ENCODE data around the gene NAV2. TPM values are rescaled to one million over a fixed set of nuclear protein-coding genes. Genes with fewer than 3 reads are reported as not detected.

Gene NAV2
- polyA plus RNA-seq, 1 experiment = 5.1 TPM

DNA sequence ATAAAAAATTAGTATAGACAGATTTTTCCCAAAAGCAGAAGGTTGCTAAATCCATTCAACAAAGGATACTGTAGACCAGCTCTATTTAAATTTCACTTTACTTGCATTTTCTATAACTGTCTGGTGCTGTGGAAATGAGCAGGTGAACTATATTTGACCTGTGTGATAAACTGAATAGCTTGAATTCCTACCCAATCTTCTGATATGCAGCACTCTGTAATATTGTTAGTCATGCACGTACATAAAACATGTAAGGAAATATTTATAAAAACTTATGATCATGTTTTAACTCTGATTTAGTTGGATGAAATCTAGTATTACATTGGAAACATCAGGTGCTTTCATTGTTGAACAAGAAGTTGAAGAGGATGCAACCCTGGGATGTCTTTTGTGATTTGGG lies 234.0 kb downstream of the NAV2 start:
- TF ChIP-seq, protein P1, sequence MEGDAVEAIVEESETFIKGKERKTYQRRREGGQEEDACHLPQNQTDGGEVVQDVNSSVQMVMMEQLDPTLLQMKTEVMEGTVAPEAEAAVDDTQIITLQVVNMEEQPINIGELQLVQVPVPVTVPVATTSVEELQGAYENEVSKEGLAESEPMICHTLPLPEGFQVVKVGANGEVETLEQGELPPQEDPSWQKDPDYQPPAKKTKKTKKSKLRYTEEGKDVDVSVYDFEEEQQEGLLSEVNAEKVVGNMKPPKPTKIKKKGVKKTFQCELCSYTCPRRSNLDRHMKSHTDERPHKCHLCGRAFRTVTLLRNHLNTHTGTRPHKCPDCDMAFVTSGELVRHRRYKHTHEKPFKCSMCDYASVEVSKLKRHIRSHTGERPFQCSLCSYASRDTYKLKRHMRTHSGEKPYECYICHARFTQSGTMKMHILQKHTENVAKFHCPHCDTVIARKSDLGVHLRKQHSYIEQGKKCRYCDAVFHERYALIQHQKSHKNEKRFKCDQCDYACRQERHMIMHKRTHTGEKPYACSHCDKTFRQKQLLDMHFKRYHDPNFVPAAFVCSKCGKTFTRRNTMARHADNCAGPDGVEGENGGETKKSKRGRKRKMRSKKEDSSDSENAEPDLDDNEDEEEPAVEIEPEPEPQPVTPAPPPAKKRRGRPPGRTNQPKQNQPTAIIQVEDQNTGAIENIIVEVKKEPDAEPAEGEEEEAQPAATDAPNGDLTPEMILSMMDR (IDR thresholded peaks at IDR 0.05; ENCODE audit: low read depth, low read length) = no peak
- ChIA-PET CTCF (interaction anchor here (0.6 to 3.1 kb wide), 6 partner anchors 9 to 186 kb away, joined by 3 to 11 read pairs (median 5); no protein-coding TSS in a partner anchor), POLR2A (no interaction called here)
- Histone ChIP-seq H3K27me3 (ENCODE audit: control insufficient read depth, insufficient read depth, low read length) (no peaks in the 10 kb centered on the region), H3K27ac (ENCODE audit: low read depth, low read length) (peak overlapping the region; percentile 25), H3K4me3 (ENCODE audit: low read depth, low read length) (no peak overlapping the region), H3K9me3 (ENCODE audit: control insufficient read depth, insufficient read depth, low read length) (no peaks in the 10 kb centered on the region)
- no peak for DNase-seq (ENCODE audit: low read depth, low spot score)

DNA sequence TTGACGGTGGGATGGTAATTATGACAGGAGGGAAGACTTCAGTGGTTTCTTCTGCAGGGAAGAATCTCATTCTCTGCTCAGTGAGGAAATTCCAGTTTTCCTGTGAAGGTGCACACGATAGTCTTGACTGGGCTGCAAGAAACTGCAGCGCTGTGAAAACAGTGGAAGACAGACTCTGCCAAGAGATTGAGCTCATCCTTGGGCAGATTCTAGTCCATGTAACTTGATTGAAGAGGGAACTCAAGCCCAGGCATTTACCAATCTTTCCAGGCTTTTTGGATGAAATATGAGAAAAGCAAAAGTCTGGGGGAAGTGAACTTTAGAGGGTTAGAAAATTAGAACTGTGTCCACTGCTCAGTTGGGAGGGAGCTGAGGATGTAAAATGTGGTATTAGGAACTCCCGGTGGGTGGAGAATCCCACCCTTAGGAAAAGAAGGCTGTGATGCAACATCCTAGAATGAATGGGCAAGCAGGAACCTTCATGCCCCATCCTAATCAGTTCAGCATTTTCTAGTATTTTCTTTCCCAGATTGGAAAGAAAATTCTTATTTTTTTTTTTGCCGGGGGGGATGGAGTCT lies 235.0 kb downstream of the NAV2 start:
- H3K27me3 ChIP-seq (ENCODE audit: control insufficient read depth, insufficient read depth, low read length) = no peaks in the 10 kb centered on the region
- TF ChIP-seq, protein P1 (IDR thresholded peaks at IDR 0.05; ENCODE audit: low read depth, low read length) = no peak
- no peaks in the 10 kb centered on the region for H3K9me3 ChIP-seq (ENCODE audit: control insufficient read depth, insufficient read depth, low read length)
- H3K4me3 ChIP-seq (ENCODE audit: low read depth, low read length) = no peak overlapping the region
- peak overlapping the region; percentile 13 for H3K27ac ChIP-seq (ENCODE audit: low read depth, low read length)
- ChIA-PET CTCF (interaction anchor here (0.5 to 6.7 kb wide), 8 partner anchors 8 to 689 kb away, joined by 3 to 57 read pairs (median 6); no protein-coding TSS in a partner anchor), POLR2A (no interaction called here)
- no peak for DNase-seq (ENCODE audit: low read depth, low spot score)

DNA sequence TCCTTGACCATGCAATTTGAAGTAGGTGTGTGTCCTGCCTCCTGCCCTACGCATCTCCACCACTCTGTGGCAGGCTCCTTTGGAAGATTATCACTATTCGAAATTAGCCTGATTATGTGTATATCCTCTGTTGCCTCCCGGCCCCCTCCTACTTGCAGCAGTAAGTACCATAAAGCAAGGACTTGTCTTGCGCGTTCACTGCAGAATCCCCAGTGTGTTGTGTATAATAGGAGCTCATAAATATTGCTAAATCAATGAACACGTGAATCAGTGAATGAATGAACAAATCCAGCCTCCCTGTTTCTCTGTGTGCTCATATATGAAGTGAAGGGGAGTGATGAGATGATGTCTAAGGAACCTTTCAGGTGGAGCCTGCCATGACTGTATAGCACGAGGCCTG lies 237.0 kb downstream of the NAV2 start:
- TF ChIP-seq, protein P1 (IDR thresholded peaks at IDR 0.05; ENCODE audit: low read depth, low read length) = no peak
- Histone ChIP-seq H3K27ac (ENCODE audit: low read depth, low read length) (no peak overlapping the region), H3K9me3 (ENCODE audit: control insufficient read depth, insufficient read depth, low read length) (no peaks in the 10 kb centered on the region), H3K27me3 (ENCODE audit: control insufficient read depth, insufficient read depth, low read length) (no peaks in the 10 kb centered on the region), H3K4me3 (ENCODE audit: low read depth, low read length) (no peak overlapping the region)
- ChIA-PET CTCF (interaction anchor here (0.5 to 6.7 kb wide), 10 partner anchors 14 to 919 kb away, joined by 3 to 108 read pairs (median 4); no protein-coding TSS in a partner anchor), POLR2A (no interaction called here)
- DNase-seq (ENCODE audit: low read depth, low spot score) = no peak

DNA sequence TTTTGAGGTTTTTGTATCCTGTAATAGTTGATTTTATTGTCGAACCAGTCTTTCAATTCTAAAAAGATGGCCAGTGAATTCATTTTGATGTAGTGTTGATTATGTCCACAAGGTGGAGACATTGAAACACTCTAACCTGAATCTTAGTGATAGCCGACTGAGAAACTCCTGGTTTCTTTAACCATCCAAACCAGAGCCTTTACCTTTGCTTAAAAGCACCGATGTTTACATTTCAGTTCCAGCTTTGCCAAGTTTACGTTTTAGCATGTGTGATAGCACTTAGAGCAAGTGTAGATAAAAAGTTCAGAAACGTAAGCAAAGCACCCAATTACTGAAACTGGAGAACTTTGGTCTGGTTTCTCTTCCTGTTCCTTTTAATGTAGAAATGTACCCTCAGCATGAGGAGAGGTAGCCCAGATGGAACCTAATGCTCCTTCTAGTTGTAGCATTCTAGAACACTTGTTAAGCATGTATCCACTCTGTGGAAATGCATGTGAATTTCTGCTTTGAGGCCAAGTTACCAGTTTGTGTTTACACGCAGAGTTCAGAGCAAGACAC lies 239.0 kb downstream of the NAV2 start:
- Histone ChIP-seq H3K27ac (ENCODE audit: low read depth, low read length) (no peak overlapping the region), H3K9me3 (ENCODE audit: control insufficient read depth, insufficient read depth, low read length) (no peaks in the 10 kb centered on the region), H3K4me3 (ENCODE audit: low read depth, low read length) (no peak overlapping the region), H3K27me3 (ENCODE audit: control insufficient read depth, insufficient read depth, low read length) (no peaks in the 10 kb centered on the region)
- DNase-seq (ENCODE audit: low read depth, low spot score) = no peak
- TF ChIP-seq, protein P1 (IDR thresholded peaks at IDR 0.05; ENCODE audit: low read depth, low read length) = peak; percentile 71
- ChIA-PET POLR2A (no interaction called here), CTCF (interaction anchor here (0.7 to 6.7 kb wide), 18 partner anchors 10 to 404 kb away, joined by 3 to 108 read pairs (median 4); no protein-coding TSS in a partner anchor)

DNA sequence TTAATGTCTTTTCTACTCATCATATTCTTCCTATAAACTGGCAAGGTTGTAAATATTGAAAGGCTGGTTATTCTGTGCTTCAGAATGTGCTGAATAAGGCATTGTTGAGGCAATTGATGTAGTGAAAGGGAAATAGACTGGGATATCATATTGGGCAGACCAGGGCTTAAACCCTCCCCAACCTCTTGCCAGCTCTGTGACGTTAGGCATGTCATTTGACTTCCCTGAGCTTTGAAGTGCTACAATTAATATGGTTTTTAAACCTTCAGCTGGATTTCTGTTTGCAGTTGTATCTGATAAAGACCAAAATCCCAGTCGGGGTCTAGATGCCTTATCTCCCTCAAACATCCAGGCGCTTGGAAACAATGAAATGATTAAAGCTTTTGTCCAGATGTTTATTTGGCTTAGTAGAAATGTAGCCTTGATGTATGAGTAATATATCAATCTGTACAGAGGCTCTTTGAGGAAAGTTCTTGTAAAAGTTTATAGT lies 239.5 kb downstream of the NAV2 start:
- no peak overlapping the region for H3K4me3 ChIP-seq (ENCODE audit: low read depth, low read length)
- POLR2A ChIA-PET = no interaction called here
- no peak for DNase-seq (ENCODE audit: low read depth, low spot score)
- H3K27ac ChIP-seq (ENCODE audit: low read depth, low read length) = no peak overlapping the region
- CTCF ChIA-PET = interaction anchor here (0.8 to 6.7 kb wide), 20 partner anchors 10 to 403 kb away, joined by 3 to 108 read pairs (median 5); no protein-coding TSS in a partner anchor
- H3K9me3 ChIP-seq (ENCODE audit: control insufficient read depth, insufficient read depth, low read length) = no peaks in the 10 kb centered on the region
- no peaks in the 10 kb centered on the region for H3K27me3 ChIP-seq (ENCODE audit: control insufficient read depth, insufficient read depth, low read length)
- TF ChIP-seq, protein P1 (IDR thresholded peaks at IDR 0.05; ENCODE audit: low read depth, low read length) = no peak
